Astrocyte of the spinal cord (primary cell): ENCODE measurements around the gene CLCNKB.

Source experiments
- DNase-seq: peaks from one replicate; pipeline ENCODE4 v3.0.0; 2011; ENCODE audit warnings: low read depth, low spot score
- H3K4me3 ChIP-seq: 2 replicates; pipeline ENCODE4 v1.5.1; 2011; ENCODE audit warnings: low read depth, mild to moderate bottlenecking, low read length, moderate library complexity
- CTCF ChIP-seq: IDR thresholded peaks from 2 replicates; pipeline ENCODE4 v1.5.1; 2012; ENCODE audit warnings: low read depth, mild to moderate bottlenecking, low read length, inconsistent platforms
- in situ Hi-C: cut with HindIII; loops from 2 replicates; pipeline ENCODE4 v1.10.0; 2017; ENCODE audit warnings: low sequenced_read_pairs

Gene CLCNKB

GRCh38 chr1:16073490-16074119 is 30.0 kb downstream of the CLCNKB start, which contains the start of gene FAM131C:
Gene FAM131C, minus strand, starts transcription at chr1:16073651. Its CDS starts 209 bp downstream, at chr1:16073442.
- no peak for DNase-seq
- in situ Hi-C loops = no loop called here
- peak; percentile 5 for TF ChIP-seq CTCF
- H3K4me3 ChIP-seq = peak within 1 kb of the TSS; percentile 18

- in situ Hi-C loops = no loop called here
- H3K4me3 ChIP-seq = no peak overlapping the region
- DNase-seq = no peak
- no peak for TF ChIP-seq CTCF
These were observed 30.6 kb downstream of the CLCNKB start for GRCh38 chr1:16074217-16074616.

- in situ Hi-C loops = no loop called here
- no peak for TF ChIP-seq CTCF
- no peak overlapping the region for H3K4me3 ChIP-seq
- DNase-seq = peak; percentile 68
These were observed 31.9 kb downstream of the CLCNKB start for GRCh38 chr1:16075337-16076030.

DNA sequence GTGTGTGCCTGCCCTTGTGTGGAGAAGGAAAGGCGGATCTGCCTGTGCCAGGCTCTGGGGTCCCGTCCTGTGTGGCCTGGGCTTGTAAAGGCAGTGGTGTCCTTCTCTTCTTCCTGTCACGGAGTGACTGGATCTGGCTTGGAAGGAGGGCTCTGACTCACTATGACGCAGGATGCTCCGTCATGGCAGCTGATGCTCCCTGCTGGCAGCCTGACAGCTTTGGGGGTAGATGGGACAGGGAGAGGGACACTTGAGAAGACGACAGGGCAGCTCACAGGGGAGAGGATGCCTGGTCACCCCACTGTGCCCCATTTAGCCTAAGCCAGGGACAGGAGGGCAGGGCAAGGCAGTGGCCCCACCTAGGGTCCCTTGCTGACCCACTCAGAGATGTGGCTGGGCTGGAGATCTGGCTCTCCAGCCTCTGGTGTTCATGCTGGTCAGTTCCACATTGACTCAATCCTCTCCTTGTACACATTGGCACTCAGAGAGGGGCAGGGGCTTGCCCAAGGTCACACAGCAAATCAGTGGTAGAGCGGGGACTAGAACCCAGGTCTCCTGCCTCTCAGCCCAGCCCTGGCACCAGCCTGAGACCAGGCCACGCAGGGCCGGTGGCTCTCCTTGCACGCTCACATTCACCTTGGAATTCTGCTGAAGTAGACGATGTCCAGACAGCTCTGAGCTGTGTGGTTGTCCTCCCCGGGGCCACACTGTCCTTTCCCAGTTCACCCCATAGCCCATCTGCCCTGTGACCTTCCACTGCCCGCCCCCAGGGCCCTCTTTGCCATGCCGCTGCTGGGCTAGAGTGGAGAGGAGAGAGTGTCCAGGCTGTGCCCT is 32.7 kb downstream of the CLCNKB start:
- peak; percentile 89 for DNase-seq
- in situ Hi-C loops = no loop called here
- no peak for TF ChIP-seq CTCF
- no peak overlapping the region for H3K4me3 ChIP-seq

DNA sequence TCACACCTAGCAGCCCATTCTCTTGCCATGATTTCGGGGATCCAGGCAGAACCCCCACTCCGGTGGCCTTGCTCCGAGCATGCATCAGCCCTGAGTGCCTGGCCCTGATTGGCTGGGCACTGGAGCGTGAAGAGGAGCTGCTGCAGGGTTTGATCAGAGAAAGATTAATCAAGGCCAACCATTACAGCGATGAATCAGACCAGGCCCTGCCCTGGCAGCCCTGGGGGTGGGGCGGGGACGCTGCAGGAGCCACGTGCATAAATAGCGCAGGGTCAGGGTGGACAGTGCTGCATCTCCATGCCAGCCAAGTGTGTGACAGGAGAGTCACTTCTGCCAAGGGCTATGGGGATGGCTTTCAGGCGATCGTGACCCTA is 33.3 kb downstream of the CLCNKB start:
- H3K4me3 ChIP-seq = no peak overlapping the region
- in situ Hi-C loops = no loop called here
- peak; percentile 56 for DNase-seq
- TF ChIP-seq CTCF = no peak

DNA sequence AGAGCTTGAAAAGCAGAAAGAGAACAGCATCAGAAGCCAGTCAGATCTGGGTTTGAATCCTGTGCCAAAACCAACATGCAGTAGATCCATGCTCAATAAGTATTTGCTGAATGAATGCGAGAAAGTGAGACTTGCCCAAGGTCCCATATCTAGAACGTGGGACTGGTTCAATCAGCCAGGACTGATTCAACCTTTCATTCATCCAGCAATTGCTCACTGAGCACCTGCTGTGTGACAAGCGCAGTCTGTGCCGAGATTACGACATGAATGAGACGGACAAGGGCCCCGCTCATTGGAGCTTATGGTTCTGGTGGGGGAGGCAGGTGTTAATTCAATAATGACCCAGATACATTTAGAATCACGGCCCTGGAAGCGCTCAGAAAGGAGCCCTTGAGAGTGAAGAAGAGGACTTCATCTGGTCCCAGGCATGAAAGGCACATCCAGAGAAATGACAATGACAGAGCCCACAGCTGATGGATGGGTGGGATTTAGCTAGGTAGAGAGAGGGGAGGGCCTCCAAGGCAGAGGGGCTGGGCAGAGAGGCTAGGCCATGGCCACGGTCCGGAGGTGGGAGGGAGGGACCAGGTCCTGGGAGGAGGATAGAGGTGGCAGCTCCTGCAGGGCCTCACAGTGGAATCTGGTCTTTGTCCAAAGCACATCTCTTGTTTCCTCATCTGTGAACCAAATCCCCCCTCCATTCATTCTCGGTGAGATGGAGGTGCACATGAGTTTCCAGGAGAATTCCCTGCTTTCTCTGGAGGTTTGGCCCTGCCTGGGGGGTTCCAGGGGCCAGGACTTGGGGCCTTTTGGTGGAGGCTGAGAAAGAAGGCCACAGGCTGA is 34.0 kb downstream of the CLCNKB start:
- H3K4me3 ChIP-seq = no peak overlapping the region
- in situ Hi-C loops = no loop called here
- peak; percentile 9 for DNase-seq
- no peak for TF ChIP-seq CTCF
